HCT116 (cell line): ENCODE data around the gene CNR2.

ENCODE experiments used
- EGR1 ChIP-seq: IDR thresholded peaks from 2 replicates; pipeline ENCODE4 v1.6.1; 2012; ENCODE audit warnings: low read depth
- POLR2A ChIP-seq: IDR thresholded peaks from 2 replicates; pipeline ENCODE4 v1.7.0; 2011; ENCODE audit warnings: borderline replicate concordance; ENCODE audit not compliant: insufficient read depth, insufficient read length; ENCODE audit errors: extremely low read depth
- YY1 ChIP-seq: IDR thresholded peaks from 2 replicates; pipeline ENCODE4 v1.6.1; 2011; ENCODE audit warnings: low read length, low read depth, moderate library complexity, mild to moderate bottlenecking; ENCODE audit not compliant: insufficient replicate concordance; ENCODE audit errors: extremely low read depth
- TF ChIP-seq, protein P1 (sequence below): IDR thresholded peaks from 2 replicates; pipeline ENCODE4 v1.6.1; 2012
- TF ChIP-seq, protein P2 (sequence below), 3 experiments: fragments of 200-600 bp in 1 of 3; sonication (generic) in 1 of 3; IDR thresholded peaks in 2 of 3; conservative IDR thresholded peaks in 1 of 3; 2 replicates each; pipeline ENCODE4 v1.5.1; 2012 to 2017; ENCODE audit warnings: low read depth in 2 of 3, low read length in 2 of 3, antibody characterized with exemption in 1 of 3, borderline replicate concordance in 1 of 3, control low read depth in 1 of 3, mild to moderate bottlenecking in 1 of 3, mixed read lengths in 1 of 3, mixed run types in 1 of 3, moderate library complexity in 1 of 3; ENCODE audit not compliant: insufficient read depth in 1 of 3

DNA sequence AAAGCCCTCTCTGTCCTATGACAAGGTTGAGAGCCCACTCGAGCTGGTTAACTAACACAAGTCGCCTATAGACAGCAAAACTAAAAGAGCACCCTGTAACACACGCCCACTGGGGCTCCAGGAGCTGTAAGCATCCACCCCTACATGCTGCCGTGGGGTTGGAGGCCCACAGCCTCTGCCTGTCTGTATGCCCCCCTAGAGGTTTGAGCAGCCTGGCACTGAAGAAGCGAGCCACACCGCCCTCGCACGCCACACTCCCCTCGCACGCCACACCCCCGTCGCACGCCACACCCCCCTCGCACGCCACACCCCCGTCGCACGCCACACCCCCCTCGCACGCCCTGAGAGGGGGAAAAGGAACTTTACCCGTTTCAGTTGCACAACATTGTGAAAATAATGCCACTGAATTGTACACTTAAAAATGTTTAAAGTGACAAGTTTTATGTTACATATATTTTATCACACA, 74.7 kb downstream of the CNR2 start:
- TF ChIP-seq, protein P1, sequence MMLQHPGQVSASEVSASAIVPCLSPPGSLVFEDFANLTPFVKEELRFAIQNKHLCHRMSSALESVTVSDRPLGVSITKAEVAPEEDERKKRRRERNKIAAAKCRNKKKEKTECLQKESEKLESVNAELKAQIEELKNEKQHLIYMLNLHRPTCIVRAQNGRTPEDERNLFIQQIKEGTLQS: no peak
- no peak for TF ChIP-seq POLR2A
- TF ChIP-seq, protein P2, sequence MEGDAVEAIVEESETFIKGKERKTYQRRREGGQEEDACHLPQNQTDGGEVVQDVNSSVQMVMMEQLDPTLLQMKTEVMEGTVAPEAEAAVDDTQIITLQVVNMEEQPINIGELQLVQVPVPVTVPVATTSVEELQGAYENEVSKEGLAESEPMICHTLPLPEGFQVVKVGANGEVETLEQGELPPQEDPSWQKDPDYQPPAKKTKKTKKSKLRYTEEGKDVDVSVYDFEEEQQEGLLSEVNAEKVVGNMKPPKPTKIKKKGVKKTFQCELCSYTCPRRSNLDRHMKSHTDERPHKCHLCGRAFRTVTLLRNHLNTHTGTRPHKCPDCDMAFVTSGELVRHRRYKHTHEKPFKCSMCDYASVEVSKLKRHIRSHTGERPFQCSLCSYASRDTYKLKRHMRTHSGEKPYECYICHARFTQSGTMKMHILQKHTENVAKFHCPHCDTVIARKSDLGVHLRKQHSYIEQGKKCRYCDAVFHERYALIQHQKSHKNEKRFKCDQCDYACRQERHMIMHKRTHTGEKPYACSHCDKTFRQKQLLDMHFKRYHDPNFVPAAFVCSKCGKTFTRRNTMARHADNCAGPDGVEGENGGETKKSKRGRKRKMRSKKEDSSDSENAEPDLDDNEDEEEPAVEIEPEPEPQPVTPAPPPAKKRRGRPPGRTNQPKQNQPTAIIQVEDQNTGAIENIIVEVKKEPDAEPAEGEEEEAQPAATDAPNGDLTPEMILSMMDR (IDR thresholded peaks at IDR 0.05 in 2 of 3, conservative IDR thresholded peaks at IDR 0.05 in 1 of 3; ENCODE audit: borderline replicate concordance in 1 of 3, insufficient read depth in 1 of 3, low read depth in 2 of 3, low read length in 2 of 3): 0 out of 6 replicates have a peak, but pooled peaks of 1 of the 3 experiments have one; percentile 2
- TF ChIP-seq EGR1: peak; percentile 53
- TF ChIP-seq YY1: no peak
